ENCODE data around the gene CANT1. TPM values are rescaled to one million over a fixed set of nuclear protein-coding genes. Genes with fewer than 3 reads are reported as not detected.

CANT1 gene
- total RNA-seq, 1 donor from 2014 or later: 75.1 TPM

DNA sequence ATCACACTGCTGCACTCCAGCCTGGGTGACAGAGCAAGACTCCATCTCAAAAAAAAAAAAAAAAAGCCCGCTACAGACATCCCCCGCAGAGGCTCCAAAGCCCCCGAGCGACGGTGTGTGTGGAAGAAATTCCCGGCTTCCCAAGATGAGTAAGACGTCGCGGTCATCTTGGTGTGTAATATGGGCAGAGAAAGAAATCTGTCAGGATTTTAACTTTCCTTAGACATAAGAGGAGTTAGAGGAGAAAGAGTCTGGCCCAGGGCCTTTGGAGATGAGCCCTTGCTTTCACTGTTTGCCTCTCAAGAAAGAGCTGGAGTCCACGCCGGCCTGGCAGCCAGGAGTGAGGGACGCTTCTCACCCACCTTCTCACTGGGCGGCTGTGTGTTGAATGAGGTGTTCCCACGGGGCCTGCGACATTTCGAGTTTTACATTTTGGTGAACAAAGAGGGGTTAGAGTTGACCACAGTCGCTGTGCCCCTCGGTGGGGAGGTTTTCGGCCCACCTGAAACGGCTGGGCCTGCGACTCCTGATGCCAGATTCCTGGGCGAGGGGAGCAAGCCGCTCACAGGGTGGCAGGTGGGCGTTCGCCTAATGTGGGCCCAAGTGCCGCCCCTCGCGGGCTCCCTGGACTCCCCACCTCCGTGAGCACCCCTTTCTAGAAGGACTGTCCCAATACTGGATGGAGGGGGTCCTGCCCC, 32.3 kb upstream of the CANT1 start:
- H3K9me3 Mint-ChIP-seq: no peaks in the 10 kb centered on the region
- no peak overlapping the region for H3K4me3 Mint-ChIP-seq
- TF ChIP-seq, protein P1, sequence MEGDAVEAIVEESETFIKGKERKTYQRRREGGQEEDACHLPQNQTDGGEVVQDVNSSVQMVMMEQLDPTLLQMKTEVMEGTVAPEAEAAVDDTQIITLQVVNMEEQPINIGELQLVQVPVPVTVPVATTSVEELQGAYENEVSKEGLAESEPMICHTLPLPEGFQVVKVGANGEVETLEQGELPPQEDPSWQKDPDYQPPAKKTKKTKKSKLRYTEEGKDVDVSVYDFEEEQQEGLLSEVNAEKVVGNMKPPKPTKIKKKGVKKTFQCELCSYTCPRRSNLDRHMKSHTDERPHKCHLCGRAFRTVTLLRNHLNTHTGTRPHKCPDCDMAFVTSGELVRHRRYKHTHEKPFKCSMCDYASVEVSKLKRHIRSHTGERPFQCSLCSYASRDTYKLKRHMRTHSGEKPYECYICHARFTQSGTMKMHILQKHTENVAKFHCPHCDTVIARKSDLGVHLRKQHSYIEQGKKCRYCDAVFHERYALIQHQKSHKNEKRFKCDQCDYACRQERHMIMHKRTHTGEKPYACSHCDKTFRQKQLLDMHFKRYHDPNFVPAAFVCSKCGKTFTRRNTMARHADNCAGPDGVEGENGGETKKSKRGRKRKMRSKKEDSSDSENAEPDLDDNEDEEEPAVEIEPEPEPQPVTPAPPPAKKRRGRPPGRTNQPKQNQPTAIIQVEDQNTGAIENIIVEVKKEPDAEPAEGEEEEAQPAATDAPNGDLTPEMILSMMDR (conservative IDR thresholded peaks at IDR 0.05): no peak
- peaks cover 18% of the 10 kb centered on the region for H3K27me3 Mint-ChIP-seq
- H3K27ac Mint-ChIP-seq: no peak overlapping the region
- H3K4me1 Mint-ChIP-seq (ENCODE audit: unreplicated experiment): peaks cover 10% of the 10 kb centered on the region
- DNase-seq (ENCODE audit: extremely low spot score, unreplicated experiment): no peak
- H3K36me3 Mint-ChIP-seq: no peaks in the 10 kb centered on the region

DNA sequence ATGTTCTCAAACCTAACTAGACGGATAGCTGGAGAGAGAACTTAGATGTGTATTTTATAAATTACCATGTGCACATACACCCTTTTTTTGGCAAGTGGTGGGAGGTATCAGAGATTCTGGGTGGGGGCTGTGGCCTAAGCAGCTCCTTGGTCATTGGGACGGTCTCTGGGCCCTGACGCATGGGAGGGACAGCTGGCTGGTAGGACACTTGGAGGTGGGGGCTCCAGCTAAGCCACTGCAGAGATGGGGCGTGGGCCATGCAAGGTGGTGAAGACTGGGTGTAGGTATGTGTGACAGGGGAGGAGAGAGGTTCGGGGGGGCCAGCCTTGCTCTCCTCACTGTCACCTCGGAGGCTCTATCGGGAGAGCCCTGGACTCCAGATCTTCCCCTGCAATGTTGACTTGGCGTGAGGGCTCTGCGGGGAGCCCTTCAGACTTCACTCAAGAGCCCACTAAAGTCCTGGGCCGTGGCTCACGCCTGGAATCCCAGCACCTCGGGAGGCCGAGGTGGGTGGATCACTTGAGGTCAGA, 31.5 kb upstream of the CANT1 start:
- H3K4me3 Mint-ChIP-seq: no peak overlapping the region
- H3K36me3 Mint-ChIP-seq: no peaks in the 10 kb centered on the region
- H3K27me3 Mint-ChIP-seq: peaks cover 17% of the 10 kb centered on the region
- DNase-seq (ENCODE audit: extremely low spot score, unreplicated experiment): no peak
- H3K4me1 Mint-ChIP-seq (ENCODE audit: unreplicated experiment): peaks cover 7% of the 10 kb centered on the region
- H3K9me3 Mint-ChIP-seq: no peaks in the 10 kb centered on the region
- TF ChIP-seq, protein P1 (conservative IDR thresholded peaks at IDR 0.05): no peak
- H3K27ac Mint-ChIP-seq: no peak overlapping the region

DNA sequence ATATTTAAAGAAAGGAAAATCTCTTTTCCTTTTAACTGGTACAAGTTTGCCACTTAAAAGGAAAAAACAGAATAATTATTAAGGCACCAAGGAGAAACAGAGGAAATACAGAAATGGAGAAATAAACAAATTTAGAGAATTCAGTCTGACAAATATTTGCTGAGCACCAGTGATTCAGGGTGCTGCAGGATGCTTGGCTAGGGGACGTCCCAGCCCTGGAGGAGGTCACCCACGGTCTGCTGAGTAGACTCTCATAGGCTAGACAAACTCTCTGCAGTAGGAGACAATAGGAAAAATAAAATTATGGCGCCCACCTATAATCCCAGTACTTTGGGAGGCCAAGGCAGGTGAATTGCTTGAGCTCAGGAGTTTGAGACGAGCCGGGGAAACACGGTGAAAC, 30.3 kb upstream of the CANT1 start:
- Mint-ChIP-seq H3K4me3 (no peak overlapping the region), H3K36me3 (no peaks in the 10 kb centered on the region), H3K4me1 (ENCODE audit: unreplicated experiment) (no peaks in the 10 kb centered on the region), H3K9me3 (no peaks in the 10 kb centered on the region), H3K27ac (no peak overlapping the region), H3K27me3 (peaks cover 9% of the 10 kb centered on the region)
- DNase-seq (ENCODE audit: extremely low spot score, unreplicated experiment): no peak
- TF ChIP-seq, protein P1 (conservative IDR thresholded peaks at IDR 0.05): no peak

DNA sequence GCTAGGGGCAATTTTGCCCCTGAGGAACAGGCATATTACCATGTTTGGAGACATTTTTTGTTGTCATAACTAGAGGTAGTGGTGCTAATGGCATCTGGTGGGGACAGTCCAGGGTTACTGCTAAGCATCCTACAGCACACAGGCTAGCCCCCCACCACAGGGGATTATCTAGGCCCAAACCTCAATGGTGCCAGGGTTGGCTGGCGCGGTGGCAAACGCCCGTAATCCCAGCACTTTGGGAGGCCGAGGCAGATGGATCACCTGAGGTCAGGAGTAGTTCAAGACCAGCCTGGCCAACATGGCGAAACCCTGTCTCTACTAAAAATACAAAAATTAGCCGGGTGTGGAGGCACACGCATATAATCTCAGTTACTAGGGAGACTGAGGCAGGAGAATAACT, 29.6 kb upstream of the CANT1 start:
- H3K27ac Mint-ChIP-seq: no peak overlapping the region
- peaks cover 2% of the 10 kb centered on the region for H3K4me1 Mint-ChIP-seq (ENCODE audit: unreplicated experiment)
- peaks cover 7% of the 10 kb centered on the region for H3K27me3 Mint-ChIP-seq
- DNase-seq (ENCODE audit: extremely low spot score, unreplicated experiment): no peak
- H3K4me3 Mint-ChIP-seq: no peak overlapping the region
- H3K36me3 Mint-ChIP-seq: no peaks in the 10 kb centered on the region
- TF ChIP-seq, protein P1 (conservative IDR thresholded peaks at IDR 0.05): no peak
- no peaks in the 10 kb centered on the region for H3K9me3 Mint-ChIP-seq

DNA sequence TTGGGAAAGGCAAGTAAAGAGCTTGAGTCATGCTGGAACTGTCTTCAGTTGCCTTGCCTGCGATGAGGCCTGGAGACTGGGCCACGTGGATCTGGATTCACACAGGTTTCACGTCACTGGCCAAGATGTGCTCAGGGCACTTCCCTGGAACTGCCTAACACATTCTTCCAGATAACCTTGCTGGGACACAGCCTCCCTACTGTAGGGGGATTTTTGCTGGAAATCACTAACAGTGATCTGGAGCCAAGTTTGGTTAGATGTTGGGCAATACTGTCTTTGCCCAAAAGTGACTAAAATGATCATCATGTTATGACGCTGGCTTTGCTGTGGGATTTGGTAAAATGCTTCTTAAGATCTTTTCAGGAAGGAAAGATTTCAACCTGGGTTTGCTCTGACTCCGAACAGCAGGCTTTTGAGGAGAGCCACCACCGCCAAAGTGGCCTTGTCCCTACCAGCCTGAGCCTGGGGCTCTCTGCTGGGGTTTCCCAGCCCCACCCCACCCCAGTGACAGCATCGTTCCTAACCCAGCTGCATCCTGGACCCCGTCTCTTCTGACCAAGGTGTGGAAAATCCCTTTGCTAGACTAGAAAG, 29.1 kb upstream of the CANT1 start:
- H3K36me3 Mint-ChIP-seq: no peaks in the 10 kb centered on the region
- peaks cover 7% of the 10 kb centered on the region for H3K27me3 Mint-ChIP-seq
- peaks cover 4% of the 10 kb centered on the region for H3K4me1 Mint-ChIP-seq (ENCODE audit: unreplicated experiment)
- no peaks in the 10 kb centered on the region for H3K9me3 Mint-ChIP-seq
- TF ChIP-seq, protein P1 (conservative IDR thresholded peaks at IDR 0.05): no peak
- no peak overlapping the region for H3K27ac Mint-ChIP-seq
- H3K4me3 Mint-ChIP-seq: no peak overlapping the region
- no peak for DNase-seq (ENCODE audit: extremely low spot score, unreplicated experiment)
